ENCODE data around the gene SDC4.

SDC4 gene

DNA sequence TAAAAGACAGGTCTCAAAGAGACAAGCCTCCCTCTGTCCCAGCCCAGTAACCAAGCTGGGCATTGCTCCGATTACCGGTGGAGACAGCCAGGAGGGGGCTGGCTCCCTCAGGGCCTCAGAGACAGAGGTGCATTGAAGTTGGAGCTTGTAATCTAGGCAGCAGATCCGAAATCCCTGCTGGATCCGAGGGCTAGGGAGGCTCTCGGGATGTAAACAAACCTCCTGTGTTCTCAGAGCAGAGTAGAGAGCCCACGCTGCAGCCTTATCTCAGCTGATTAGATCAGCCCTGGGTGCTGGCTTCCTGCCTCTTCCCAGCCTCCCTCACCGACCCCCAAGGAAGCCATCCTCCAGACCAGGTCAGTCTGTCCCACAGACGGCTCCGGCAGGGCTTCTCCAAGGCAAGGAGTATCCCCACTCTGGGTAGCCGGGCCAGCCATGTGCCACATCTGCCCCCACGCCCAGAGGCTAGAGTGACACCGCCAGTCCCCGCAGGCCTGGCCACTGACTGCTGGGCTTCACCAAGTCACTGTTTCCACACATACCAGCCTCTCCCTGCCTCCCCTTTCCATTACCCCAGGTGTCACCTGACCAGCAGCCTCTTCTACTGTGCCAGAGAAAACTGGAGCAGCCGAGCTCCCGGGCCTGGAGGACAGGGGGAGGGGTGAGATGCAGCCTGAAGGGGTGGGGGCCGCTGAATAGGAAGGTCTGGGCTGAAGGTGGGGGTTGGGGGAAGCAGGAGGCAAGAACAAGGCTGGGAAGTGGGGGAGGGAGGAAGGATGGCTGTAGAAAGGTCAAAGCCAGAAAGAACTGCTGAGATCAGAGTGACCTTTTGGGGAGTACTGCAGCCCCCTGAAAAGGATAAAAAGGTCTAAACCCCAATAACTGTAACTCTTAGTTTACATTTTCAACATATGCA is 6.0 kb downstream of the SDC4 start:
- Histone ChIP-seq H3K9me3 (ENCODE audit: insufficient read depth, low read depth, low read length) (no peaks in the 10 kb centered on the region), H3K9ac (ENCODE audit: low read depth, low read length) (peak overlapping the region; percentile 72), H3K4me1 (ENCODE audit: insufficient read depth, low read length) (peaks cover 92% of the 10 kb centered on the region), H3K27me3 (ENCODE audit: insufficient read depth, low read length) (no peaks in the 10 kb centered on the region), H3K36me3 (ENCODE audit: insufficient read depth, low read length) (peaks cover 8% of the 10 kb centered on the region; the same call in 1 of the 2 replicates), H3K27ac (ENCODE audit: low read depth, low read length) (peak overlapping the region; percentile 96), H3K4me3 (ENCODE audit: low read length) (peak overlapping the region; percentile 45)
- WGBS = 6% methylated on average over 16 of the region's 16 CpGs

DNA sequence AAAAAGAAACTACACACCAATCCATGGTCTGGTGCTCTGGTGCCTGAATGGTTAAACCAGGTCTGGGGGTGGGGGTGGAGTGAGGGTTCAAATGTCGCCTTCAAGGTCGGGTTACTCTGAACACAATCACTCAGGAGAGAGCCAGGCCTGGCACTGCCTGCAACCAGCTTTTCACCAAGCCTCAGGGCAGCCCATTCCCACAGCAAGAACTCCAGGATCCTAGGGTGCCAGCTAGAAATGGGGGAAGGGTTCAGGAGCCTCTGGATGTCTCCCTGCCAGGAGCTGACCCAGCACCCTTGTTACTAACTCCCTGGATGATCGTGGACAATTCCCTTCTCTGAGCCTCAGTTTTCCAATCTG is 6.7 kb downstream of the SDC4 start:
- Histone ChIP-seq H3K4me3 (ENCODE audit: low read length) (peak overlapping the region; percentile 45), H3K36me3 (ENCODE audit: insufficient read depth, low read length) (peaks cover 8% of the 10 kb centered on the region; the same call in 1 of the 2 replicates), H3K4me1 (ENCODE audit: insufficient read depth, low read length) (peaks cover 92% of the 10 kb centered on the region), H3K27me3 (ENCODE audit: insufficient read depth, low read length) (no peaks in the 10 kb centered on the region), H3K27ac (ENCODE audit: low read depth, low read length) (peak overlapping the region; percentile 96), H3K9me3 (ENCODE audit: insufficient read depth, low read depth, low read length) (no peaks in the 10 kb centered on the region), H3K9ac (ENCODE audit: low read depth, low read length) (peak overlapping the region; percentile 72)
- WGBS = 10% methylated on average over 3 of the region's 3 CpGs

DNA sequence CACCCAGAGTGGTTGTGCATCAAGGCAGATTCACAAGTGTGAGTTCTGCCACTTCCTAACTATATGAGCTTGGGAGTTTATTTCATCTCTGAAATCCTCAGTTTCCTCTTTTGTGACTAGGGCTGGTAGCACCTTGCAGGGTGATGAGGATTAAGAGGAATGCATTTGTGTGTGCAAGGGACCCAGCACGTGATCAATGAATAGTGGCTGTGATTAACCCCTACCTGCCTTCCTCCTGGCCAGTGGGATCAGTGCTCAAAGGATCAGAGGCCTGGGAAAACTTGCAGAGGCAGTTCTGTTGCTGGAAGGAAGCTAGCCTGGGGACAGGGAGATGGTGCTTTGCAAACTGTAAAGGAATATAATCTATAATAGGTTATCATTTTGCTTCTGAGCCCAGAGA is 7.3 kb downstream of the SDC4 start:
- Histone ChIP-seq H3K9ac (ENCODE audit: low read depth, low read length) (no peak overlapping the region), H3K4me3 (ENCODE audit: low read length) (peak overlapping the region; percentile 45; the same call in 1 of the 2 replicates), H3K4me1 (ENCODE audit: insufficient read depth, low read length) (peaks cover 86% of the 10 kb centered on the region)

DNA sequence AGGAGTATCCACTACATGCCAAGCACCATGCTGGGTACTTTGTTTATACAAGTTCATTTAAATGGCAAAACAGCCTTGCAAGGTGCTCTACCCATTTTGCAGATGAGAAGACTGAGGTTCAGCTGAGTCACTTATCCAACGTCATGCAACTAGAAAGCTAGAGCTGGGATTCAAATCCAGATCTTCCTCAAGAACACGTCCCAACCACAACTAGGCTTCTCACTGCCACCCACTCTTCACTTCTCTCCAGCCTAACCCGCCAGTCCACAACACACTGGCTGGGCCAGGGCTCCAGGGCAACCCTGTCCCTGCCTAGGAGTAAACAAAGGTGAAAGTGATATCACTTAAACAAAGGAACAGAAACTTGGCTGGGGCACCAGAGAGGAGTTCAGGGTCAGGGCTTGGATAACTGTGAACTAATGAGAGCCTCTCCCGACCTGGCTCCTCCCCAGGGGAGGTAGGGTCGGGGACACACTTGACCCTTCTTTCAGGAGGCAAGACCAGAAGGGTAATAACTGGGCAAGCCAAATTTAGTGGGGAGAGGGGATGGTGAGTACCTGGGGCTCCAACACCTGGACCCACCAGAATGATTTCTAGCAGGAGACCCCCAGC is 7.9 kb downstream of the SDC4 start:
- Histone ChIP-seq H3K27ac (ENCODE audit: low read depth, low read length) (peak overlapping the region; percentile 96), H3K4me3 (ENCODE audit: low read length) (no peak overlapping the region)

More for the DNA sequence above, 7.3 kb downstream of the SDC4 start:
- no peaks in the 10 kb centered on the region for H3K9me3 ChIP-seq (ENCODE audit: insufficient read depth, low read depth, low read length)
- H3K27me3 ChIP-seq (ENCODE audit: insufficient read depth, low read length) = no peaks in the 10 kb centered on the region
- peaks cover 8% of the 10 kb centered on the region; the same call in 1 of the 2 replicates for H3K36me3 ChIP-seq (ENCODE audit: insufficient read depth, low read length)
- H3K27ac ChIP-seq (ENCODE audit: low read depth, low read length) = peak overlapping the region; percentile 96; the same call in 1 of the 2 replicates
- 0% methylated on average over 1 of the region's 1 CpG for WGBS

DNA sequence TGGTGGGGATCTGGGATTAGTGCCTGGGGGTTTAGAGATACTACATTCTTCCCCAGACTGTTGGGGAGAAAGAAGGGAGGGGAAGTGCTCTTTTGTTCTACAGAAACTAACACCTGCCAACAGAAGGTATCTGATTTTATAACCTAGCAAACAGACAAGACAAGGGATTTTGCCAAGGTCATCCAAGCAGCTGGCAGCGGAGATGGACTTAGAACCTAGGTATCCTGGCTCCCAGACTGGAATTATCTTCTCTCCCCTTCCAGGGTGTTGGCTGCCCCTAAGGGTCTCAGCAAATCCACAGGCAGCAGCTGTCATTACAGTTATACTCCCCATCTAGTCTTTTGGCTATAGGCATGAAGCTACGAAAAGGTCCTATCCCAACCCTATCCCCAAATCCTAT is 8.4 kb downstream of the SDC4 start:
- Histone ChIP-seq H3K27ac (ENCODE audit: low read depth, low read length) (no peak overlapping the region), H3K4me3 (ENCODE audit: low read length) (no peak overlapping the region), H3K4me1 (ENCODE audit: insufficient read depth, low read length) (peaks cover 75% of the 10 kb centered on the region), H3K9me3 (ENCODE audit: insufficient read depth, low read depth, low read length) (no peaks in the 10 kb centered on the region), H3K36me3 (ENCODE audit: insufficient read depth, low read length) (peaks cover 17% of the 10 kb centered on the region), H3K9ac (ENCODE audit: low read depth, low read length) (no peak overlapping the region), H3K27me3 (ENCODE audit: insufficient read depth, low read length) (no peaks in the 10 kb centered on the region)
- 94% methylated on average over 2 of the region's 2 CpGs for WGBS

More for the DNA sequence above, 7.9 kb downstream of the SDC4 start:
- Histone ChIP-seq H3K36me3 (ENCODE audit: insufficient read depth, low read length) (peaks cover 13% of the 10 kb centered on the region), H3K9ac (ENCODE audit: low read depth, low read length) (0 out of 2 replicates have a peak overlapping the region, but pooled peaks have one; percentile 2), H3K4me1 (ENCODE audit: insufficient read depth, low read length) (peaks cover 80% of the 10 kb centered on the region), H3K27me3 (ENCODE audit: insufficient read depth, low read length) (no peaks in the 10 kb centered on the region), H3K9me3 (ENCODE audit: insufficient read depth, low read depth, low read length) (no peaks in the 10 kb centered on the region)
- WGBS = 69% methylated on average over 5 of the region's 5 CpGs

DNA sequence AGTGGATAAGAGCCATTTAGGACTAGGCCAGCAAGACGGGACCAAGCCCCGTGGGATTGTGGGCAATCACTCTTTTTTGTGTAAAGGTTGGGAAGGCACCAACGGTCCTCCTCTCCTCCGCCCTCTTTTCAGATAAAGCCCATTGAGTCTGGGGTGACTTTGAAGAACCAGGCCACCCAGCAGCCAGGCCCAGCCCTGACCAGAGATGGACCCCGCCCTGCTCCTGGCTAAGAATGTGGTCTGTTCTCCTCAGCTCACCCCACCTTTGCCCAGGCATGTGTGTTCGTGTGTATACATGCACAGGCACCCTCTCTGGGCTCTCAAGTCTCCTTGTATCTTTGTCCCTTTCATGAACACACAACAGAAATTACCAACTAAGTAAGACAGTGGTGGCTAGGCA is 9.1 kb downstream of the SDC4 start:
- H3K4me3 ChIP-seq (ENCODE audit: low read length) = no peak overlapping the region
- H3K9me3 ChIP-seq (ENCODE audit: insufficient read depth, low read depth, low read length) = no peaks in the 10 kb centered on the region
- no peaks in the 10 kb centered on the region for H3K27me3 ChIP-seq (ENCODE audit: insufficient read depth, low read length)
- peaks cover 67% of the 10 kb centered on the region for H3K4me1 ChIP-seq (ENCODE audit: insufficient read depth, low read length)
- peak overlapping the region; percentile 46 for H3K27ac ChIP-seq (ENCODE audit: low read depth, low read length)
- no peak overlapping the region for H3K9ac ChIP-seq (ENCODE audit: low read depth, low read length)
- H3K36me3 ChIP-seq (ENCODE audit: insufficient read depth, low read length) = peaks cover 21% of the 10 kb centered on the region
- 89% methylated on average over 6 of the region's 6 CpGs for WGBS

DNA sequence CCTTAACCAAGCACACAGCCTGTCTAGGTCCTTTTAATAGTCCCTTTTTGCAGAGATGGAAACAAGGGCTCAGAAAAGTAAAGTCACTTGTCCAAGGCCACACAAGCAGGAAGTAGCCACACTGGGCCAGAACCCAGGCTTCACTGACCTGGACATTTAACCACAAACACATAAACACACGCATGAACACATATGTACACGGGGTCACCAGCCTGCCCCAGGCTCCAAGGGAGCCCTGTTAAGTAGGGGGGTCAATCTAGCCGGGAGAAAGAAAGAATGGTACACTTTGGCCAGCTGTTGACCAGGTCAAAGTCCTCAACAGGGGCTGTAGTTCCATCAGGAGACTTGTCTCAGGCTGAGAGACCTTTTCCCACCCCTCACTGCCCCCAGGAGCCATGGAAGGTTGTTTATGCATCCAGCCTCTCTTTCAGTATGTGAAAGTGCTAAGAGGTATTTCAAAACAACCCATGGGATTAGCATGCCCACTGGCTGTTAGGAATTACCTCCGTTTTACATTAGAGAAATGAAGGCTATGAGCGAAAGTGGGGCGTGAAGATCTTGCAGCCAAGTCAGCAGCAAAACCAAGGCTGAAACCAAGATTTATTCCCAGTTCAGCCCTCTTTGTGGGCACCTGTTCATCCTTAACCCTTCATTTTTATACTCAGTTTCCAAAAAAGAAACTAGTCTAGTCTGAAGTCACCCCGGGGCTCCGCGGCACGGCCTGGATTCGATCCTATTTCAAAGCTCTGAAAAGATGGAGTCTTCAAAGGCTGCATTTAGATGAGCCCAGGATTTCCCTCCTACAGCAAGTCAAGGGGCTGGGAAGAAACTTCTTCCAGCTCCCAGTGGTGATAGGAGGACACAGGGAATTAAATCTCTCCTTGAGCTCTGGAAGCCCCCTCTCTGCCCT is 9.8 kb downstream of the SDC4 start:
- no peaks in the 10 kb centered on the region for H3K9me3 ChIP-seq (ENCODE audit: insufficient read depth, low read depth, low read length)
- peaks cover 25% of the 10 kb centered on the region for H3K36me3 ChIP-seq (ENCODE audit: insufficient read depth, low read length)
- peak overlapping the region; percentile 65 for H3K27ac ChIP-seq (ENCODE audit: low read depth, low read length)
- 72% methylated on average over 11 of the region's 11 CpGs for WGBS
- peaks cover 60% of the 10 kb centered on the region for H3K4me1 ChIP-seq (ENCODE audit: insufficient read depth, low read length)
- no peaks in the 10 kb centered on the region for H3K27me3 ChIP-seq (ENCODE audit: insufficient read depth, low read length)
- H3K4me3 ChIP-seq (ENCODE audit: low read length) = no peak overlapping the region
- peak overlapping the region; percentile 28 for H3K9ac ChIP-seq (ENCODE audit: low read depth, low read length)

DNA sequence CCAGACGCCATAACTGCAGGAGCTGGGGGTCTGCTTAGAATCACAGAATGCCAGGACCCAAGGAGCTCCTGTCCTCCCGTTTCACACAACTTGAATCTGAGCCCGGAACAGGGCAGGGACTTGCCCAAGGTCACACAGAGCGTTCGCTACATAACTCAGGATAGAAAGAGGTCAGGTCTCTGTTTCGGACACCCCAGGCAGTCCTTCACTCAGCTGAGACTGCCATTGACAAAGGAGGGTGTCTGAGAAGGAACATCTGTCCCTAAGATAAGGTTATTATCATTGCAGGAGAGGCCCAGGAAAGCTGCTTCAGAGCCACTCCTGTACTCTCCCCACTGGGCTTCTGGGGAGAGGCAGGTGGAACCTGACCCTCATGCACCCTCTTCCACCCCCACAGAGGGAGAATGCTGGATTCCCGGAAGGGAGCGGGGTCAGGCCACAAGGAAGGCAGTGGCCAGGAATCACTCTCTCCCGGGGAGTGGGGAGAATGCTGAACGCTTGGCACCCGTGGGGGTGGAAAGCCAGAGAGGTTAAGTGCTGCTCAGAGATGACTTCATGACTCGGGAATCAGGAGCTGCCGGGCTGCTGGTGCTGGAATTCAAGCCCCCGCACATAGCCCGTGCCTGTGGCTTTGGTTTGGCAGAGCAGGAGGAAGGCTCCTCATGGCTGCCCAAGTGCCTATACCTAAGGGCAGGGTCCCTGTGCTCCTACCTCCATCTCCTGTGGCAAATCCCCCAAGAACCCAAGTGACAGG is 10.7 kb downstream of the SDC4 start:
- 71% methylated on average over 15 of the region's 15 CpGs for WGBS
- H3K9me3 ChIP-seq (ENCODE audit: insufficient read depth, low read depth, low read length) = no peaks in the 10 kb centered on the region
- peak overlapping the region; percentile 65 for H3K27ac ChIP-seq (ENCODE audit: low read depth, low read length)
- peaks cover 31% of the 10 kb centered on the region for H3K36me3 ChIP-seq (ENCODE audit: insufficient read depth, low read length)
- H3K4me3 ChIP-seq (ENCODE audit: low read length) = no peak overlapping the region
- H3K4me1 ChIP-seq (ENCODE audit: insufficient read depth, low read length) = peaks cover 52% of the 10 kb centered on the region
- H3K9ac ChIP-seq (ENCODE audit: low read depth, low read length) = peak overlapping the region; percentile 28; the same call in 1 of the 2 replicates
- H3K27me3 ChIP-seq (ENCODE audit: insufficient read depth, low read length) = no peaks in the 10 kb centered on the region

DNA sequence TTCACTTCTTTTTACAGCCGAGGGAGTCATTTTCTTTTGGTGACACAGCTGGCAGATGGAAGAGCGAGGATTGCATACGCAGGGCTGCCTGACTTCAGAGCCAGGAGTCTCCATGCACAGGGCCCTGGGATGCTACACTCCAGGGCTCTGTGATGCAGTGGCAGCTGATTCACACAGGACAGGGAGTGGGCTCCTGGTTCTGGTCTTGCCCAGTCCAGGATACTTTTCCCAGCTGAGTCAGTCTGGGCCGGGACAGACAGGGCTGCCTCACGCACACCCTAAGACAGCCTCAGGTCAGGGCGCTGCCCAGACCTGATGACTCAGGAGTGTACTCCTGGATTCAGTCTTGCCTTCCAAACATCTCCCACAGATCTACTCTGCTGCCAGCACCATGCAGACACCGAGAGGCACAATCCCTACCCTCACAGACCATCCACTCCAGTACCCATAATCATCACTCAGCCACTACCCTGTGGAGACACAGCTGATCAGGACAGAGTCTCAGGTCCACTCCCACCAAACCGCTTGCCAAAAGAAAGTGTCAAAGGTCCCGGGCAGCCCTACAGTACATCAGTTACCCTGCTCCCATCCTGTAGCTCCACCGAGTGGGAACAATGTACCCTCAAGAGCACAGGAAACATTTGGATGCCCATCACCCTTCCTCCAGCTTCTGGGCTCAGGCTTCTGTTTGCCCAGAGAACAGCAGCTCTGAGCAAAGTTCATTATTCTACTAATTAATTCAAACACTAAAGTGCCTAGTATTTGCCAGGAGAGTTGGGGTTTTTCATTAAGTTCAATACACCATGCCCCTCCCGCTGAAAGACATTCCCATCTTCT is 11.5 kb downstream of the SDC4 start:
- Histone ChIP-seq H3K36me3 (ENCODE audit: insufficient read depth, low read length) (peaks cover 37% of the 10 kb centered on the region), H3K4me3 (ENCODE audit: low read length) (no peak overlapping the region), H3K27me3 (ENCODE audit: insufficient read depth, low read length) (no peaks in the 10 kb centered on the region), H3K27ac (ENCODE audit: low read depth, low read length) (no peak overlapping the region; the same call in 1 of the 2 replicates), H3K9me3 (ENCODE audit: insufficient read depth, low read depth, low read length) (no peaks in the 10 kb centered on the region), H3K9ac (ENCODE audit: low read depth, low read length) (no peak overlapping the region), H3K4me1 (ENCODE audit: insufficient read depth, low read length) (peaks cover 45% of the 10 kb centered on the region)
- WGBS = 90% methylated on average over 11 of the region's 11 CpGs

Data from HUES64 (cell line).